GM18498 (cell line): ENCODE measurements around the gene ARRDC1.
"Not testable (repeated sequence)": the region's sequence is repeated elsewhere in the genome, so short reads cannot be mapped to it uniquely, and the experiment has no call there.

Source experiments
- ATAC-seq: cut with Tn5 transposase; IDR thresholded peaks from one replicate; pipeline ENCODE4 v1.9.1; 2021; ENCODE audit warnings: mild to moderate bottlenecking, moderate library complexity; ENCODE audit not compliant: unreplicated experiment

The ARRDC1 gene

GRCh38 chr9:137612741-137613142, 7.3 kb downstream of the ARRDC1 start:
- no peak for ATAC-seq

GRCh38 chr9:137613259-137613658, 7.8 kb downstream of the ARRDC1 start:
- ATAC-seq = no peak

- no peak for ATAC-seq
Observed at GRCh38 chr9:137613738-137614523, 8.4 kb downstream of the ARRDC1 start.

- ATAC-seq = no peak
Observed at GRCh38 chr9:137614631-137615386, 9.3 kb downstream of the ARRDC1 start.

GRCh38 chr9:137615387-137615871, 9.9 kb downstream of the ARRDC1 start:
- no peak for ATAC-seq

GRCh38 chr9:137618105-137619067, 12.9 kb downstream of the ARRDC1 start, which contains the start of gene EHMT1:
EHMT1 (plus strand) TSS chr9:137619005; CDS start chr9:137619029, 24 bp downstream.
- peak; percentile 83 for ATAC-seq

GRCh38 chr9:137619240-137620047, 14.0 kb downstream of the ARRDC1 start:
- ATAC-seq = peak; percentile 11

- ATAC-seq = no peak
Observed at GRCh38 chr9:137620048-137620405, 14.5 kb downstream of the ARRDC1 start.

GRCh38 chr9:137620581-137620980, 15.1 kb downstream of the ARRDC1 start:
- no peak for ATAC-seq

GRCh38 chr9:137621131-137621757, 15.8 kb downstream of the ARRDC1 start:
- no peak for ATAC-seq

GRCh38 chr9:137622211-137622610, 16.7 kb downstream of the ARRDC1 start:
- ATAC-seq = not testable (repeated sequence)

- no peak for ATAC-seq
Observed at GRCh38 chr9:137626464-137626863, 21.0 kb downstream of the ARRDC1 start.

GRCh38 chr9:137627406-137627805, 21.9 kb downstream of the ARRDC1 start:
- ATAC-seq = not testable (repeated sequence)

GRCh38 chr9:137630126-137630525, 24.6 kb downstream of the ARRDC1 start:
- no peak for ATAC-seq

- ATAC-seq = no peak
Observed at GRCh38 chr9:137630679-137631078, 25.2 kb downstream of the ARRDC1 start.

- no peak for ATAC-seq
Observed at GRCh38 chr9:137631345-137632229, 26.1 kb downstream of the ARRDC1 start.

GRCh38 chr9:137632230-137633161, 27.0 kb downstream of the ARRDC1 start:
- no peak for ATAC-seq
